Lung (tissue), 12 donors: Measurements from ENCODE around the gene PCSK6. TPM values are rescaled to one million over a fixed set of nuclear protein-coding genes. Genes with fewer than 3 reads are reported as not detected.

Experiments
- ATAC-seq: fragments of 200-7000 bp; cut with Tn5 transposase; one replicate; pipeline ENCODE4 v1.9.1; 2020; ENCODE audit warnings: moderate number of reproducible peaks; ENCODE audit not compliant: insufficient read depth, low FRiP score
- DNase-seq, 3 donors: peaks; one replicate each; pipeline ENCODE4 v3.0.0-alpha.2; 2013 to 2017
- H3K27ac ChIP-seq, 2 donors: one replicate each; pipeline ENCODE4 v1.5.1; 2013; ENCODE audit warnings: mild to moderate bottlenecking in 2 of 2, moderate library complexity in 2 of 2, control low read depth in 1 of 2, inconsistent platforms in 1 of 2, low read depth in 1 of 2, low read length in 1 of 2
- H3K27me3 ChIP-seq, 3 donors: one replicate each; pipeline ENCODE4 v1.5.1; 2013; ENCODE audit warnings: low read length in 2 of 3; ENCODE audit not compliant: control insufficient read depth in 3 of 3, insufficient read depth in 3 of 3
- H3K36me3 ChIP-seq, 4 donors: one replicate each; pipeline ENCODE4 v1.5.1; 2013; ENCODE audit warnings: low read length in 4 of 4, mild to moderate bottlenecking in 1 of 4, moderate library complexity in 1 of 4; ENCODE audit not compliant: control insufficient read depth in 4 of 4, insufficient read depth in 4 of 4
- H3K4me1 ChIP-seq, 5 donors: one replicate each; pipeline ENCODE4 v1.5.1; 2013; ENCODE audit warnings: low read length in 5 of 5, mild to moderate bottlenecking in 2 of 5, moderate library complexity in 1 of 5; ENCODE audit not compliant: control insufficient read depth in 5 of 5, insufficient read depth in 5 of 5
- H3K4me3 ChIP-seq: one replicate; pipeline ENCODE4 v1.5.1; 2013; ENCODE audit warnings: mild to moderate bottlenecking, control low read depth, moderate library complexity
- H3K9ac ChIP-seq, 2 donors: one replicate each; pipeline ENCODE4 v1.5.1; 2013; ENCODE audit warnings: low read length in 2 of 2, control low read depth in 1 of 2; ENCODE audit not compliant: insufficient read depth in 1 of 2
- H3K9me3 ChIP-seq, 4 donors: one replicate each; pipeline ENCODE4 v1.5.1; 2013; ENCODE audit warnings: low read length in 3 of 4, mild to moderate bottlenecking in 1 of 4, moderate library complexity in 1 of 4; ENCODE audit not compliant: control insufficient read depth in 4 of 4, insufficient read depth in 3 of 4
- CTCF ChIP-seq: IDR thresholded peaks from 2 replicates; pipeline ENCODE4 v1.5.1; 2012; ENCODE audit warnings: mild to moderate bottlenecking; ENCODE audit errors: control extremely low read depth, extremely low read depth
- WGBS, 2 donors: extraction: QIAGEN DNeasy Blood & Tissue Kit; methylation state at CpG; one replicate each; pipeline ENCODE4 v1.1.7; 2013; 5-methylcytosine and 5-hydroxymethylcytosine counted together
- polyA plus RNA-seq, 2 donors: library from polyadenylated mRNA; stranded (reverse); fragments of 200-250 nt; gene quantifications; one replicate each; pipeline ENCODE4 v1.2.1, GENCODE V29; 2013
- total RNA-seq, 2 donors: library from RNA; depleted of rRNA in 1 of 2; stranded (reverse); fragments of >200 nt in 1 of 2; gene quantifications; one replicate each; pipeline ENCODE4 v1.2.1, GENCODE V29; 2014 to 2021
- donor health status: control.
- donor health status: control.
- donor health status: Bipolar disorder and iron deficiency.
- donor health status: healthy.
- donor health status: DM: yes; HTN: yes; CAD: no.

The PCSK6 gene
- total and polyA plus RNA-seq, 4 donors, result 4.6 to 41.0 (median 8.4) TPM

DNA sequence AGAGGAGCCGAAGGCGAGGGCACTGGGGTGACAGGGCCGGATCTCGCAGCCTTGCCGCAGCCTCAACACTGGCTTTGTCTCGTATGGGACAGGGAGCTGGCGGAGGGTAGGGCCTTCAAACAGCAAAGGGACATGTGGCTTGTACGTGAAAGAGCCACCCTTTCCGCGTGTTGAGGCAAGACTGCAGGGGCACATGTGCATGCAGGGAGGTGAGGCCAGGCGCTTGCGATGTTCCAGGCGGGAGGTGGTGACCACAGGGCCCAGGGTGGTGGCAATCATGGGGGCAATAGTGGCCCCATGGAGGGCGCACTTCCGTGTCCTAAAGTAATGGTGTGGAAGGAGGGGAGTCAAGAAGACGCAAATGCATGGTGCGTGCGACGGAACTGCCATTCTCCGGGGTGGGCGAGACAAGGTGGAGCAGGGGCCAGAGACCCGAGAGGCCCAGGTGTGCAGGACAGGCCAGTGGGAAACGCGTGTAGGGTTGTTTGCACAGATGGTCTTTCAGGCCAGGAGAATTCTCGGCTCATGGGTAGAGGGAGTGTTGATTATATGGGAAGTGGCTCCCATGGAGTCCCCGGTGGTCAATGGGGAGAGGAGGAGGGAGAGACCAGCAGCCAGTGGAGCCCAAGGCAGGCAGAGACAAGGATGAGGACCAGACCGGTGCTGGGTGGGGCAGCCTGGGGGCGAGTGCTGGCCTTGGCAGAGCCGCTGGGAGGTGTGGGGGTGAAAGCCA, 45.8 kb upstream of the PCSK6 start:
- Histone ChIP-seq H3K27ac (no peak overlapping the region), H3K27me3 (no peaks in the 10 kb centered on the region), H3K4me1 (peaks cover 0 to 10% (median 6%) of the 10 kb centered on the region in 5 donors), H3K9me3 (peaks cover 0 to 2% (median 0%) of the 10 kb centered on the region in 4 donors), H3K9ac (no peak overlapping the region), H3K36me3 (no peaks in the 10 kb centered on the region), H3K4me3 (no peak overlapping the region)
- WGBS, 2 donors, result 95% methylated on average over 29 of the region's 29 CpGs
- ATAC-seq, result no peak
- no peak for TF ChIP-seq CTCF
- DNase-seq, result no peak

- H3K4me1 ChIP-seq, result peaks cover 0 to 10% (median 6%) of the 10 kb centered on the region in 5 donors
- H3K27me3 ChIP-seq, result no peaks in the 10 kb centered on the region
- no peak overlapping the region for H3K4me3 ChIP-seq
- ATAC-seq (no peak), DNase-seq (no peak)
- H3K9me3 ChIP-seq, result peaks cover 0 to 2% (median 0%) of the 10 kb centered on the region in 4 donors
- no peak for TF ChIP-seq CTCF
- 91 to 96% methylated on average over 21 of the region's 21 CpGs for WGBS, 2 donors
- no peak overlapping the region for H3K27ac ChIP-seq
- H3K36me3 ChIP-seq, result no peaks in the 10 kb centered on the region
- no peak overlapping the region for H3K9ac ChIP-seq
Observed at GRCh38 chr15:101534376-101534970, 45.0 kb upstream of the PCSK6 start.

GRCh38 chr15:101533371-101534140, 44.0 kb upstream of the PCSK6 start:
- DNase-seq (no peak), ATAC-seq (no peak)
- no peak overlapping the region for H3K27ac ChIP-seq
- TF ChIP-seq CTCF, result no peak
- no peak overlapping the region for H3K4me3 ChIP-seq
- no peaks in the 10 kb centered on the region for H3K9me3 ChIP-seq
- WGBS, 2 donors, result 88 to 92% methylated on average over 13 of the region's 13 CpGs
- peaks cover 0 to 17% (median 8%) of the 10 kb centered on the region in 5 donors for H3K4me1 ChIP-seq
- H3K36me3 ChIP-seq, result no peaks in the 10 kb centered on the region
- H3K9ac ChIP-seq, result no peak overlapping the region
- no peaks in the 10 kb centered on the region for H3K27me3 ChIP-seq
